HG03442 (cell line): Measurements from ENCODE around the gene DBNL.

Source experiments
- ATAC-seq: cut with Tn5 transposase; IDR thresholded peaks from one replicate; pipeline ENCODE4 v1.9.1; 2021; ENCODE audit warnings: mild to moderate bottlenecking, moderate library complexity; ENCODE audit not compliant: unreplicated experiment

Gene DBNL

DNA sequence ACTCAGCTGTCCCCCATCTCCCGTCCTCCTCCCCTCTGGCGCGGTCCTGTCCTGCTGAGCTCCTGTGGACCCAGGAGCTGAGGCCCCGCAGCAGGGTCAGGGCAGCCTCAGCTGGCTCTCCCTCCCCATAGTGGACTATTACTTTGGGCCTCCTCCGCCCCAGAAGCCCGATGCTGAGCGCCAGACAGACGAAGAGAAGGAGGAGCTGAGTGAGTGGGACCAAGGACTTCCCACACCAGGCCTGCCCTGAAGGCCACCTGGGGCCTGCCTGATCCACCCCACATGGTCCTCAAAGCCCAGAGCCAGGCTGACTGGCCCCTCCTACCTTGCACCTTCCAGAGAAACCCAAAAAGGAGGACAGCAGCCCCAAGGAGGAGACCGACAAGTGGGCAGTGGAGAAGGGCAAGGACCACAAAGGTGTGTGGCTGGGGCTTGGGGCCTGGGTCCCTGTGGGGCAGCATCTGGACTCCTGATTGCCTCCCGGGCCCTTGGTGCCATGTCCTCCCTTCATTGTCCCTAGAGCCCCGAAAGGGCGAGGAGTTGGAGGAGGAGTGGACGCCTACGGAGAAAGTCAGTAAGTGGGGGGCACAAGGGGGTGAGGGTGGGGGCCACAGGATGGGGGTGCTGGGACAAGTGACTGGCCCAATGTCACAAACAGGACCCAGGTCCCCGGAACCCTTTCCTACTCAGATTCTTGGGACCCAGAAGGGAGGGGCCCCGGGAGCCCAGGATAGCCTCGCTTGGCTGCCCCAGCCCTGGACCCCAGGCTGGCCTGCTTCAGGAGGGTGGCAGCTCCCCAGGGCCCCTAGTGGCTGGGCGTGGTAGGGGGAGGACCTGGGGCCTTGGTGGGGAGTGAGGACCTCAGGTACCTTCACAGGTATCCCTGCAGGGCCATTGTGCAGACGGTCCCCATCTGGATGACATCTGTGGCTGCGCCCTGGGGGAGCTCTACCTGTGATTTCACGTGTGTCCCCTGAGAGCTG lies 64.6 kb downstream of the DBNL start:
- ATAC-seq = no peak

DNA sequence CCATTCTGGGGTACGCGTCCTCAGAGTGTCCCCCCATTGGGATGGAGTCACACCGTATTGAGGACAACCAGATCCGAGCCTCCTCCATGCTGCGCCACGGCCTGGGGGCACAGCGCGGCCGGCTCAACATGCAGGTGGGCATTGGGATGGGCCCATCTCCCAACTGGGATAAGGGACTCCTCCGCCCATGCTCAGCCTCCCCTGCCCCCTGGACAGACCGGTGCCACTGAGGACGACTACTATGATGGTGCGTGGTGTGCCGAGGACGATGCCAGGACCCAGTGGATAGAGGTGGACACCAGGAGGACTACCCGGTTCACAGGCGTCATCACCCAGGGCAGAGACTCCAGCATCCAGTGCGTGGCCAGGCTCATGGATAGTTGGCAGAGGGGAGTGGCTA lies 65.5 kb downstream of the DBNL start:
- no peak for ATAC-seq

- ATAC-seq = no peak
Measured at GRCh38 chr7:44110719-44111635, 66.5 kb downstream of the DBNL start.
